Activated CD8-positive, alpha-beta T cell treated with anti-CD3 and anti-CD28 coated beads, Interleukin-2, amount 10 ng/mL, durations not matched to agents 7 days and 5 days (primary cell): Measurements from ENCODE around the gene SENP3. TPM values are rescaled to one million over a fixed set of nuclear protein-coding genes. Genes with fewer than 3 reads are reported as not detected.
"Not testable (repeated sequence)": the region's sequence is repeated elsewhere in the genome, so short reads cannot be mapped to it uniquely, and the experiment has no call there.

Experiments
- ATAC-seq: fragments of 150-1000 bp; cut with Tn5 transposase; one replicate; pipeline ENCODE4 v1.10.0; 2021; ENCODE audit warnings: moderate library complexity
- CTCF ChIA-PET: fragments of 350-600 bp; sonication (Branson Sonifier 250); formaldehyde crosslinking; loops from one replicate; lab custom pipeline; 2021; ENCODE audit warnings: antibody characterized with exemption; lab: Charles Lee
- POLR2A ChIA-PET: fragments of 350-600 bp; sonication (Branson Sonifier 250); formaldehyde crosslinking; loops from one replicate; lab custom pipeline; 2021; ENCODE audit warnings: antibody characterized with exemption; lab: Charles Lee
- DNase-seq: peaks from one replicate; pipeline ENCODE4 v3.0.0-alpha.2; 2020
- H3K27ac Mint-ChIP-seq: one replicate; pipeline ENCODE4 v1.8.0; 2021; ENCODE audit warnings: mild to moderate bottlenecking, mixed read lengths
- H3K27me3 Mint-ChIP-seq: one replicate; pipeline ENCODE4 v1.8.0; 2021; ENCODE audit warnings: low read depth, mixed read lengths
- H3K36me3 Mint-ChIP-seq: one replicate; pipeline ENCODE4 v1.8.0; 2021; ENCODE audit warnings: low read depth, mixed read lengths
- H3K4me1 Mint-ChIP-seq: one replicate; pipeline ENCODE4 v1.8.0; 2021; ENCODE audit warnings: low read depth, mixed read lengths
- H3K4me3 Mint-ChIP-seq: one replicate; pipeline ENCODE4 v1.8.0; 2021; ENCODE audit warnings: mild to moderate bottlenecking, mixed read lengths
- H3K9me3 Mint-ChIP-seq: one replicate; pipeline ENCODE4 v1.8.0; 2022; ENCODE audit warnings: mixed read lengths; ENCODE audit not compliant: insufficient read depth
- total RNA-seq, 2 experiments: library from RNA; stranded (reverse); gene quantifications; one replicate each; pipeline ENCODE4 v1.2.3, GENCODE V29; 2021

SENP3 gene
- total RNA-seq, 2 experiments from 2014 or later: 54.4 to 62.0 TPM

DNA sequence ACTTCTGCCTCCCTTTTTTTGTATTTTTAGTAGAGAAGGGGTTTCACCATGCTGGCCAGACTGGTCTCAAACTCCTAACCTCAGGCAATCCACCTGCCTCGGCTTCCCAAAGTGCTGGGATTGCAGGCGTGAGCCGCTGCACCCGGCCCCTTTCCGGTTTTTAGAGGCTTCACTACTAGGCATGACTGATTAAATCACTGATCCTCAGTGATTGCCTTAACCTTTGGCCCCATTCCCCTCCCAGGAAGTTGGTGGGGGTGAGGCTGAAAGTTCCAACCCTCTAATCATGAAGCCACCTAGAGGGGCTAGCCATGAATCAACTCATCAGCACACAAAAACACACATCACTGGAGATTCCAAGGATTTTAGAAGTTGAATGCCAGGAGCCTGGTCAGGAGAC lies 35.8 kb downstream of the SENP3 start:
- CTCF ChIA-PET, H3K27ac Mint-ChIP-seq, H3K9me3 Mint-ChIP-seq, DNase-seq, H3K27me3 Mint-ChIP-seq, POLR2A ChIA-PET, H3K4me3 Mint-ChIP-seq, ATAC-seq, H3K4me1 Mint-ChIP-seq: not testable (repeated sequence)
- peaks cover 60% of the 10 kb centered on the region for H3K36me3 Mint-ChIP-seq

DNA sequence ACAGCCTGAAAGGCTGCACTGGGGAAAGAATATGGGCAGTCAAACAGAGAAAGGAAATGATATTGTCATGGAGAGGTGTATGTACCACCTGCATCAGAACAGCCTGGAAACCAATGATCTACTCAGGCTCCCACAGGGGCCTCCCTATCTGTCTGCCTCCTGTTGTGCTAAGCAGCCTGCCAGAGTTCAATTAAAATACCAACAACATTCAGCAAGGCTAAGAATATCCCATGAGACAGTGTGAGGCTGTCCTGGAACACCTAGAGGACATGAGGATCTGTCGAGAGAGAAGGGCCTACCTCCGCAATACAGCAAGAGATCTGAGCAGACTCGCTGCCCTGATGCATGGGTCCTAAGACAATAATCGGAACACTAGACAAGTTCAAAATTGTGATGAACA lies 44.6 kb downstream of the SENP3 start:
- no peaks in the 10 kb centered on the region for H3K9me3 Mint-ChIP-seq
- POLR2A ChIA-PET: no interaction called here
- peaks cover 38% of the 10 kb centered on the region for H3K36me3 Mint-ChIP-seq
- no peak overlapping the region for H3K27ac Mint-ChIP-seq
- ATAC-seq (no peak), DNase-seq (no peak)
- H3K27me3 Mint-ChIP-seq: no peaks in the 10 kb centered on the region
- H3K4me1 Mint-ChIP-seq: no peaks in the 10 kb centered on the region
- CTCF ChIA-PET: interaction anchor here (1.0 kb wide), 1 partner anchor 45 kb away, joined by 3 read pairs; no protein-coding TSS in a partner anchor
- H3K4me3 Mint-ChIP-seq: no peak overlapping the region

DNA sequence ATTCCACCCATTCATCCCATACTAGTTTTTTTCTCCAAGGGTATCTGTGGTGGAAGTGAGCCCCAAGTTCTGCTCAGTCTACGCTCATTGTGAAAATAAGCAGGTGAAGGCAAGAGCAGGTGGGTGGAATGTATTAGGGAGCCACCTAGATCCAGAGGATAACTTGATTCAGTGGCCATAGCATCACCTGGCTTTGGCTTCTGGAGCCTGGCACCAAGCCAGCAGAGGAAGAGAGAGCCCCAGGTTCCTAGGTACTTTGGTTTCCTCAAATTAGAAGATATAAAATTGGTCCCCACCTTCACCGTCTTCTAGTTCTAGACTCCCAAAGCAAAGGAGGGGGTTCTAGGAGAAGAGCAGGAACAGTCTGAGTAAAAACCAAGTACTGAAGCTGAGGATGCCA lies 48.9 kb downstream of the SENP3 start:
- no peak for ATAC-seq
- Mint-ChIP-seq H3K27me3 (no peaks in the 10 kb centered on the region), H3K36me3 (peaks cover 25% of the 10 kb centered on the region), H3K9me3 (no peaks in the 10 kb centered on the region), H3K4me3 (no peak overlapping the region), H3K27ac (no peak overlapping the region), H3K4me1 (peaks cover 25% of the 10 kb centered on the region)
- POLR2A ChIA-PET: no interaction called here
- CTCF ChIA-PET: interaction anchor here (0.8 to 1.9 kb wide), 5 partner anchors 17 to 50 kb away, joined by 3 to 6 read pairs (median 3); partner anchors contain the start of gene SAT2
- no peak for DNase-seq

DNA sequence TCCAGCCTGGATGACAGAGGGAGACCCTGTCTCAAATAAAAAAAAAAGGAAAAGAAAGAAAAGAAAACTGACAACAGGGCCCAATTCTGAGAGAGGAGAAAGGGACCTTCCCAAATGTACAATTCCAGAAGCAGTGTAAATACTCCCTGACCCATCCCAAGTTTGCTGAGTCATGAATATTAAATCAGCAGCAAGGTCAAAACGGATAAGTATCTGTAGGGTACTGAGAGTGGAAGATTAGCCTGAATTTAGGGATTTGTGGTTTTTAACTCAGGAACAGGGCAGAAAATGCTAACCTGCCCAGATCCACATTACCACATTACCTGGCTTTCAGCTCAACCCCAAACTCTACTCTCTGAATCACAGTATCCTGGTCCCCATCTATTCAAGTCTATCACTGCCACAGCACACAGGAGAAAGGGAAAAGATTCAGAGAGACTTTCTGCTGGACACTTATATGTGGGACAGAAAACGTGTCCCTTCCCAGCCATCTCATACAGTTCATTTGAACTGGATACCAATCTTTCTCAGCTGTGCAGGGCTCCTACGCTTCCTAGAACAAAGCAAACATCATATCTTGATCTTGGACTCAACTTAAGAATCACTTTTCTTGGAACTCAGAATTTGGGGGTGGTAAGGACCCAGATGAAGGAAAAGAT lies 50.0 kb downstream of the SENP3 start:
- DNase-seq (no peak), ATAC-seq (no peak)
- H3K36me3 Mint-ChIP-seq: peaks cover 21% of the 10 kb centered on the region
- no peak overlapping the region for H3K4me3 Mint-ChIP-seq
- no peaks in the 10 kb centered on the region for H3K27me3 Mint-ChIP-seq
- POLR2A ChIA-PET: interaction anchor here (0.8 to 4.4 kb wide), 2 partner anchors 28 to 75 kb away, joined by 4 to 50 read pairs; partner anchors contain the start of genes MPDU1, TP53 and WRAP53
- no peaks in the 10 kb centered on the region for H3K9me3 Mint-ChIP-seq
- CTCF ChIA-PET: interaction anchor here (0.7 to 1.9 kb wide), 6 partner anchors 11 to 176 kb away, joined by 3 to 6 read pairs (median 3); partner anchors contain the start of genes SAT2, TMEM102 and TP53
- H3K4me1 Mint-ChIP-seq: peaks cover 25% of the 10 kb centered on the region
- no peak overlapping the region for H3K27ac Mint-ChIP-seq

DNA sequence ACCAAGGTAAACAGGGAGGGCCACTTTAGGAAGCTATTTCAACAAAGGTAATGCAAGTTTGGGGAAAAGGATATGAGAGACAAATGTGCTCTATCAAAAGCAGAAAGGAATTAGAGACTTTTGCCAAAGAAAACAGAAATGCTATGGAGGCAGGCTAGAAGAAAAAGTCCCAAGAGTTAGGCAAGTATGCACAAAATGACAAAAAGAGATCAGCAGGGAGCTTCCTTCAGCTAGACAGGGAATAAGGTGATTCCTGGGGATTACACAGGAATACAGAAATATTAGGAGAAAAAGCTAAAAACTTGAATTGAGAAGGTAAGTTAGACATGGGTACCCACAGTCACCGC lies 50.5 kb downstream of the SENP3 start:
- Mint-ChIP-seq H3K9me3 (no peaks in the 10 kb centered on the region), H3K4me1 (peaks cover 25% of the 10 kb centered on the region), H3K27ac (no peak overlapping the region), H3K36me3 (peaks cover 21% of the 10 kb centered on the region), H3K4me3 (peak overlapping the region; percentile 12), H3K27me3 (no peaks in the 10 kb centered on the region)
- ChIA-PET CTCF (interaction anchor here (0.7 to 1.9 kb wide), 5 partner anchors 11 to 177 kb away, joined by 3 to 6 read pairs (median 3); partner anchors contain the start of genes SAT2, TMEM102 and TP53), POLR2A (interaction anchor here (0.8 to 4.4 kb wide), 2 partner anchors 28 to 75 kb away, joined by 4 to 50 read pairs; partner anchors contain the start of genes MPDU1, TP53 and WRAP53)
- no peak for ATAC-seq
- no peak for DNase-seq

DNA sequence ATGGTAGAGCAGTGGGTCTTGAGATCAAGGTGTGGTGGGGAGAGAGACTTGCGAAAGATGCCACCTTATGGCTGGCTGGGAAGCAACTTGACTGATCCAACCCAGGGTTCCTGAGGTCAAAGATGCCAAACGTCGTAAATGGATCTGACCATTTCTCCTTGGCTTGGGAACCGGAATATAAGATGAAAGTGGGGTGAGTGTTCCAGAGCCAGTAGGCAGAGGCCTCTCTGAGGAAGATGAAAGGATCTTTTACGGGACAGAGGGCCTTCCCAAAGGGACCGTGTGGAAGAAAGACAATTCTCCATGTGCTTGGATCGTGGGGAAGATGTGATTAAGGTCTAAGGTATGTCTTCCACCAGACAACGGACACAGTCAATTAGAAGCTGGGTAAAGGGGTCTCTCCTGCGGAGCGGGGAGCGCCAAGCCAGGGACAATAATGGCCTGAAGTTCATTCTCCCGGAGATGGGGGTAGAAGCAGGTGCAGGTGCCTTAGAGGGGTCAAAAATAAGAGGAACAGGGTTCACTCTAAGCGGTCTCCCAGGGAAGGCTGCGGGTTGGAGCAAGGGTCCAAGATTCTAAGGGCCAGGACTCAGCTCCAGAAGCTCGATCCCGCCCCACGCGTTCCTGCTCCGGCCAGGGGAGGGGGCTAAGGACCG lies 52.2 kb downstream of the SENP3 start:
- ChIA-PET POLR2A (interaction anchor here (0.6 to 4.4 kb wide), 5 partner anchors 29 to 130 kb away, joined by 3 to 50 read pairs (median 3); partner anchors contain the start of genes MPDU1, POLR2A, TP53 and WRAP53), CTCF (interaction anchor here (0.8 to 3.2 kb wide), 10 partner anchors 10 to 568 kb away, joined by 3 to 47 read pairs (median 4); partner anchors contain the start of genes ATP1B2, MPDU1, TP53 and WRAP53)
- Mint-ChIP-seq H3K4me1 (peaks cover 25% of the 10 kb centered on the region), H3K4me3 (peak overlapping the region; percentile 81), H3K9me3 (no peaks in the 10 kb centered on the region), H3K36me3 (peaks cover 21% of the 10 kb centered on the region), H3K27me3 (peaks cover 2% of the 10 kb centered on the region), H3K27ac (peak overlapping the region; percentile 84)
- DNase-seq (no peak), ATAC-seq (no peak)

DNA sequence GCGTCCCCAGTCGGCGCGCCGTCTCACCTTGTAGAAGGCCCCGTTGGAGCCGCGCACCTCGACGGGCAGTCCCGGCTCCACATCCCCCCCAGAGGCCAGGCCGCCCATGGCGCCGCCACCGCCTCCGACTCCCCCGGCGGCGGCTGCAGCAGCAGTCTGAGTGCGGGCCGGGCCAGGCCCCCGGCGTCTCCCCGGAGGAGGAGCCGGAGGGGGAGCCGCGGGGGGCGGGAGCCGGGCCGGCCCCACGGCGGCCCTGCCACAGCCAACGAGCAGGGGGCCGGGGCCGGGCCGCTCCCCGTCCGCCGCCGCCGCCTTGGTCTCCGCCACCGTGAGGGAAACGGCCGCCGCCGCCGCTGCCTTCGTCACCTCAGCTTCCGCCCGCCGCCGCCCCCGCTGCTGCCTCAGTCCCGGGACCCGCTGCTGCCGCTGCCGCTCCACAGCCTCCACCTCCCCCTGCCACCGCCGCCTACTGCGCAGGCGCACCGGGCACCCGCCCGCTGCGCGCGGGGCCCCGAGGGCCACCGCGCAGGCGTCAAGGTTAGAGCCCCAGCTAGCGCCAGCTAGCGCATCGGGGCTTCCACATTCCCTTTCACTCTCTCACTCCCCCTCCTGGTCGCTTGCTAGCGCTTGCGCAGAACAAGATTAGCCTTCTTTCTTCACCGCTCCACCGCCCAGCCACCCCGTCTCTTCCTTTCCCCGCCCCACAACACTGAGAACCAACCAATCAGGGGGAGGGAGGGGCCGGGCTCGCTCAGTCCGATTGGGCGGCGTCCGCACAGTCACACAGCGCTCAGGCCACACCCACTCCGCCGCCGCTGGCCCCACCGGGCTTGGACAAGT lies 52.9 kb downstream of the SENP3 start, which contains the start of gene FXR2:
Gene FXR2, minus strand, starts transcription at position 473 of the 840 bp plus-strand sequence. Its CDS starts 365 bp downstream, at position 108.
- H3K4me1 Mint-ChIP-seq: peaks cover 25% of the 10 kb centered on the region
- peaks cover 2% of the 10 kb centered on the region for H3K27me3 Mint-ChIP-seq
- POLR2A ChIA-PET: interaction anchor here (0.6 to 4.4 kb wide), 8 partner anchors 13 to 72 kb away, joined by 3 to 50 read pairs (median 3); partner anchors contain the start of genes MPDU1, SAT2, TP53 and WRAP53
- CTCF ChIA-PET: interaction anchor here (0.5 to 3.2 kb wide), 19 partner anchors 10 to 569 kb away, joined by 3 to 47 read pairs (median 4); partner anchors contain the start of genes MPDU1, SAT2, SENP3 and SHBG
- peak; percentile 100 for DNase-seq
- no peaks in the 10 kb centered on the region for H3K9me3 Mint-ChIP-seq
- ATAC-seq: peak; percentile 97
- H3K36me3 Mint-ChIP-seq: peaks cover 21% of the 10 kb centered on the region
- H3K4me3 Mint-ChIP-seq: peak within 1 kb of the TSS; percentile 83
- H3K27ac Mint-ChIP-seq: peak within 1 kb of the TSS; percentile 85

DNA sequence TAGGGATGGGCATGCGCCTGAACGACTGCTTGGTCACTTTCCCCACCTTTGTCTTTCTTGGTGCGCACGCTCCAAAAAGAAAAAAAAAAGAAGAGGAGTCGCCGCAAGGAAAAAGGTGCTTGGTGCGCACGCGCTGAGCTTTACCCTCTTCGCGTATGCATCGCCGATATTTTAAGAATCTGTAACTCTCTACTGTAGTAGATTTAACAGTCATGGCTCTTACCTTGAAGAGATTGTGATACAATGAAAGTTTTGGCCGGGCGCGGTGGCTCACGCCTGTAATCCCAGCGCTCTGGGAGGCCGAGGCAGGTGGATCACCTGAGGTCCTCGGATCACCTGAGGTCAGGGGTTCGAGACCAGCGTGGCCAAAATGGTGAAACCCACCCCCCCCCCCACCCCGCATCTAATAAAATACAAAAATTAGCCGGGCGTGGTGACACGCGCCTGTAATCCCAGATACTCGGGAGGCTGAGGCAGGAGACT lies 53.6 kb downstream of the SENP3 start:
- Mint-ChIP-seq H3K36me3 (peaks cover 20% of the 10 kb centered on the region), H3K27me3 (peaks cover 2% of the 10 kb centered on the region), H3K4me3 (peak overlapping the region; percentile 83), H3K9me3 (no peaks in the 10 kb centered on the region), H3K4me1 (peaks cover 25% of the 10 kb centered on the region), H3K27ac (peak overlapping the region; percentile 85)
- CTCF ChIA-PET: interaction anchor here (0.7 to 3.2 kb wide), 14 partner anchors 13 to 570 kb away, joined by 3 to 47 read pairs (median 4); partner anchors contain the start of genes MPDU1, SAT2, SENP3 and SHBG
- ATAC-seq: no peak
- POLR2A ChIA-PET: interaction anchor here (0.6 to 4.4 kb wide), 6 partner anchors 13 to 72 kb away, joined by 3 to 50 read pairs (median 3); partner anchors contain the start of genes SAT2, TP53 and WRAP53
- DNase-seq: no peak

DNA sequence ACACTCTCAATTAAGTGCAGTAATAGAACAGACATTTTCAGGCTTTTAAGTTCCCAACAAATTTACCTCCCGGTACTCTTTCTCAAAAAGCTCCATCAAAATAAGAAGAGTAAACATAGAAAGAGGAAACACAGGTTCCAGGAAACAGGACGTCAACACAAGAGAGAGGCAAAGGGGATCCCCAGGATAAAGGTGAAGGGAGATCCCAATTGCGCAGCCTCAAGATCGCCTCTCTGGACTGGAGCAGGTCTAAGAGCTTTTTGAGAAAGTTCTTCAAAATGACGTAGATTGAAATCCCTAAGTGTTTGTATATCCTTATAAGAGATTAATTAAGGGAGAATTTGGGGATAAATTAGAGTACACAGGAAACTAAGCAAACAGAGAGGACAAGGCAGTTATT lies 56.9 kb downstream of the SENP3 start:
- ChIA-PET POLR2A (no interaction called here), CTCF (interaction anchor here (1.3 kb wide), 1 partner anchor 10 kb away, joined by 4 read pairs; no protein-coding TSS in a partner anchor)
- no peaks in the 10 kb centered on the region for H3K9me3 Mint-ChIP-seq
- H3K36me3 Mint-ChIP-seq: peaks cover 2% of the 10 kb centered on the region
- no peak for ATAC-seq
- H3K27me3 Mint-ChIP-seq: peaks cover 2% of the 10 kb centered on the region
- H3K4me3 Mint-ChIP-seq: no peak overlapping the region
- peaks cover 5% of the 10 kb centered on the region for H3K4me1 Mint-ChIP-seq
- no peak overlapping the region for H3K27ac Mint-ChIP-seq
- no peak for DNase-seq

DNA sequence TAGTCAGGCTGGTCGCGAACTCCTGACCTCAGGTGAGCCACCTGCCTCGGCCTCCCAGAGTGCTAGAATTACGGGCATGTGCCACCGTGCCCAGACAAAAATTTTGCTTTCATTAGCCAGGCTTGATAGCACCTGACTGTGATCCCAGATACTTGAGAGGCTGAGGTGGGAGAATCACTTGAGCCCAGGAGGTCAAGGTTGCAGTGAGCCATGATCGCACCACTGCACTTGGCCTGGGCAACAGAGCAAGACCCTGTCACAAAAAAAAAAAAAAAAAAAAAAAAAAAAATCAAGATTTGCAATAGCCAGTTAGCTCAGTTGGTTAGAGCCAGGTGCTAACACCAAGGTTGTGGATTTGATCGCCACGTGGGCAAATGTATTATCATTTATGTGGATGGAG lies 59.1 kb downstream of the SENP3 start:
- POLR2A ChIA-PET: interaction anchor here (1.1 kb wide), 1 partner anchor 66 kb away, joined by 3 read pairs; no protein-coding TSS in a partner anchor
- no peak overlapping the region for H3K4me3 Mint-ChIP-seq
- ATAC-seq: no peak
- no peaks in the 10 kb centered on the region for H3K4me1 Mint-ChIP-seq
- H3K9me3 Mint-ChIP-seq: no peaks in the 10 kb centered on the region
- H3K27me3 Mint-ChIP-seq: peaks cover 2% of the 10 kb centered on the region
- no peak overlapping the region for H3K27ac Mint-ChIP-seq
- CTCF ChIA-PET: no interaction called here
- no peaks in the 10 kb centered on the region for H3K36me3 Mint-ChIP-seq
- no peak for DNase-seq
